IMR-90 (cell line): ENCODE measurements around the gene GKN1. TPM values are rescaled to one million over a fixed set of nuclear protein-coding genes. Genes with fewer than 3 reads are reported as not detected.
A peak's percentile ranks its signal among the peaks of the same experiment; 100 is the strongest.

Source experiments
- ATAC-seq: fragments of 200-7000 bp; cut with Tn5 transposase; 2 replicates; pipeline ENCODE4 v1.9.1; 2020; ENCODE audit warnings: low read depth, mild to moderate bottlenecking, moderate library complexity
- BruUV-seq: library from RNA; stranded (reverse); fragments of 400-500 nt; replicated peaks from 2 replicates; lab custom pipeline; 2021; lab: Mats Ljungman, UMichigan
- CTCF ChIA-PET: fragments of 300-600 bp; formaldehyde crosslinking; extraction: SDS; loops from one replicate; lab custom pipeline; 2021; ENCODE audit warnings: antibody characterized with exemption; lab: Yijun Ruan, JAX
- POLR2A ChIA-PET: fragments of 300-600 bp; sonication (Branson Sonifier 250); formaldehyde crosslinking; loops from one replicate; lab custom pipeline; 2022; ENCODE audit warnings: antibody characterized with exemption; ENCODE audit not compliant: unreplicated experiment; lab: Charles Lee
- DNase-seq: peaks from one replicate; pipeline ENCODE4 v3.0.0; 2013
- H2AFZ ChIP-seq: replicated peaks from 2 replicates; pipeline ENCODE3; 2013; ENCODE audit warnings: low read length, mild to moderate bottlenecking; ENCODE audit not compliant: poor library complexity
- H2AK5ac ChIP-seq: 2 replicates; pipeline ENCODE4 v1.6.1; 2013; ENCODE audit warnings: low read depth, low read length, inconsistent platforms
- H2AK9ac ChIP-seq: replicated peaks from 2 replicates; pipeline ENCODE3; 2013; ENCODE audit warnings: mild to moderate bottlenecking, low read depth, low read length, moderate library complexity; ENCODE audit not compliant: poor library complexity
- H2BK120ac ChIP-seq: 2 replicates; pipeline ENCODE4 v1.6.1; 2013; ENCODE audit warnings: low read depth, low read length, inconsistent platforms
- H2BK15ac ChIP-seq: 3 replicates; pipeline ENCODE4 v1.6.1; 2013; ENCODE audit warnings: low read depth, low read length, inconsistent platforms
- H2BK20ac ChIP-seq: 2 replicates; pipeline ENCODE4 v1.6.1; 2013; ENCODE audit warnings: low read depth, mild to moderate bottlenecking, inconsistent platforms, low read length, moderate library complexity
- H2BK5ac ChIP-seq: 2 replicates; pipeline ENCODE4 v1.6.1; 2013; ENCODE audit warnings: mild to moderate bottlenecking, low read depth, low read length, inconsistent platforms; ENCODE audit not compliant: poor library complexity, severe bottlenecking
- H3K14ac ChIP-seq: replicated peaks from 2 replicates; pipeline ENCODE4 v1.6.1; 2013; ENCODE audit warnings: low read depth, low read length, inconsistent platforms
- H3K18ac ChIP-seq: 2 replicates; pipeline ENCODE4 v1.6.1; 2013; ENCODE audit warnings: low read depth, low read length, control low read depth
- H3K23ac ChIP-seq: 2 replicates; pipeline ENCODE4 v1.6.1; 2013; ENCODE audit warnings: low read depth, low read length, inconsistent platforms
- H3K27ac ChIP-seq: 2 replicates; pipeline ENCODE4 v1.5.1; 2013; ENCODE audit warnings: mild to moderate bottlenecking, control low read depth, low read length; ENCODE audit not compliant: insufficient read depth
- H3K27me3 ChIP-seq: 2 replicates; pipeline ENCODE4 v1.6.1; 2013; ENCODE audit warnings: low read length; ENCODE audit not compliant: control insufficient read depth, insufficient read depth
- H3K36me3 ChIP-seq: 2 replicates; pipeline ENCODE4 v1.6.1; 2013; ENCODE audit warnings: low read length, mixed read lengths; ENCODE audit not compliant: control insufficient read depth, insufficient read depth
- H3K4ac ChIP-seq: 2 replicates; pipeline ENCODE4 v1.6.1; 2013; ENCODE audit warnings: low read depth, low read length, inconsistent platforms
- H3K4me1 ChIP-seq: 2 replicates; pipeline ENCODE4 v1.6.1; 2013; ENCODE audit warnings: low read length, mixed read lengths; ENCODE audit not compliant: control insufficient read depth, insufficient read depth
- H3K4me2 ChIP-seq: 2 replicates; pipeline ENCODE4 v1.6.1; 2013; ENCODE audit warnings: low read depth, mild to moderate bottlenecking, control low read depth, low read length, moderate library complexity
- H3K4me3 ChIP-seq: 2 replicates; pipeline ENCODE4 v1.5.1; 2013; ENCODE audit warnings: low read depth, mild to moderate bottlenecking, control low read depth, low read length, moderate library complexity; ENCODE audit not compliant: insufficient read depth
- H3K56ac ChIP-seq: 2 replicates; pipeline ENCODE4 v1.6.1; 2013; ENCODE audit warnings: low read length, inconsistent platforms; ENCODE audit not compliant: insufficient read depth; ENCODE audit errors: extremely low read depth
- H3K79me1 ChIP-seq, 2 experiments: 2 replicates each; pipeline ENCODE4 v1.6.1; 2013; ENCODE audit warnings: low read length in 2 of 2, inconsistent platforms in 1 of 2, low read depth in 1 of 2
- H3K9ac ChIP-seq: 2 replicates; pipeline ENCODE4 v1.6.1; 2013; ENCODE audit warnings: low read depth, low read length, control low read depth
- H3K9me1 ChIP-seq: 2 replicates; pipeline ENCODE4 v1.6.1; 2013; ENCODE audit warnings: low read length, inconsistent platforms; ENCODE audit not compliant: insufficient read depth
- H3K9me3 ChIP-seq: 2 replicates; pipeline ENCODE4 v1.6.1; 2013; ENCODE audit warnings: low read length; ENCODE audit not compliant: control insufficient read depth, insufficient read depth
- H4K20me1 ChIP-seq: 2 replicates; pipeline ENCODE4 v1.6.1; 2013; ENCODE audit warnings: low read length, inconsistent platforms; ENCODE audit not compliant: insufficient read depth
- H4K5ac ChIP-seq: 2 replicates; pipeline ENCODE4 v1.6.1; 2013; ENCODE audit warnings: mild to moderate bottlenecking, low read depth, low read length, control low read depth
- H4K8ac ChIP-seq, 2 experiments: 2 replicates each; pipeline ENCODE4 v1.6.1; 2013; ENCODE audit warnings: low read depth in 2 of 2, low read length in 2 of 2, control low read depth in 1 of 2, inconsistent platforms in 1 of 2
- H4K91ac ChIP-seq: 2 replicates; pipeline ENCODE4 v1.6.1; 2013; ENCODE audit warnings: low read depth, low read length, inconsistent platforms; ENCODE audit not compliant: insufficient read depth
- BHLHE40 ChIP-seq: fragments of 150-350 bp; IDR thresholded peaks from 2 replicates; pipeline ENCODE4 v1.6.1; 2016; ENCODE audit warnings: mild to moderate bottlenecking, low read depth, low read length
- CEBPB ChIP-seq: IDR thresholded peaks from 2 replicates; pipeline ENCODE4 v1.6.1; 2012; ENCODE audit warnings: low read depth, low read length, improper control_type of control experiment
- CHD1 ChIP-seq: IDR thresholded peaks from 2 replicates; pipeline ENCODE4 v1.6.1; 2012; ENCODE audit warnings: low read depth, low read length, improper control_type of control experiment
- FOS ChIP-seq: fragments of 150-350 bp; IDR thresholded peaks from 2 replicates; pipeline ENCODE4 v1.6.1; 2016; ENCODE audit warnings: low read depth, low read length
- MAFK ChIP-seq: IDR thresholded peaks from 2 replicates; pipeline ENCODE4 v1.6.1; 2012; ENCODE audit warnings: low read depth, low read length, improper control_type of control experiment
- MAZ ChIP-seq: IDR thresholded peaks from 2 replicates; pipeline ENCODE4 v1.6.1; 2012; ENCODE audit warnings: low read depth, mild to moderate bottlenecking, low read length, improper control_type of control experiment, moderate library complexity, borderline replicate concordance
- MXI1 ChIP-seq: IDR thresholded peaks from 2 replicates; pipeline ENCODE4 v1.6.1; 2012; ENCODE audit warnings: low read depth, mild to moderate bottlenecking, low read length, moderate library complexity, borderline replicate concordance
- NFE2L2 ChIP-seq: fragments of 150-350 bp; IDR thresholded peaks from 2 replicates; pipeline ENCODE4 v1.6.1; 2016; ENCODE audit warnings: low read depth, mild to moderate bottlenecking, low read length
- POLR2A ChIP-seq: IDR thresholded peaks from 2 replicates; pipeline ENCODE4 v1.6.1; 2012; ENCODE audit warnings: mild to moderate bottlenecking, low read depth, low read length
- RAD21 ChIP-seq: IDR thresholded peaks from 2 replicates; pipeline ENCODE4 v1.6.1; 2012; ENCODE audit warnings: low read length, improper control_type of control experiment
- RFX5 ChIP-seq: IDR thresholded peaks from 2 replicates; pipeline ENCODE4 v1.8.0; 2012; ENCODE audit warnings: low read depth, mild to moderate bottlenecking, low read length, moderate library complexity
- SMC3 ChIP-seq: fragments of 150-350 bp; IDR thresholded peaks from 2 replicates; pipeline ENCODE4 v1.6.1; 2016; ENCODE audit warnings: low read depth, mild to moderate bottlenecking, antibody characterized with exemption, low read length, moderate library complexity
- WGBS, 2 experiments: methylation state at CpG; one replicate each; pipeline versions ENCODE4 v1.1.5 to v1.1.7; 2013; ENCODE audit warnings: missing lambda C conversion rate in 2 of 2; ENCODE audit not compliant: insufficient read length in 1 of 2; ENCODE audit errors: extremely low coverage in 2 of 2; 5-methylcytosine and 5-hydroxymethylcytosine counted together
- dilution Hi-C: fragments of 300-500 bp; cut with HindIII; formaldehyde crosslinking; loops from one replicate; pipeline ENCODE4 v1.14.3; 2018; ENCODE audit warnings: low sequenced_read_pairs; ENCODE audit not compliant: unreplicated experiment
- in situ Hi-C: fragments of 300-500 bp; cut with MboI; formaldehyde crosslinking; loops from 3 replicates; pipeline ENCODE4 v1.14.3; 2019; ENCODE audit warnings: low sequenced_read_pairs, inconsistent platforms, mixed read lengths
- intact Hi-C: fragments of 100-400 bp; cut with micrococcal nuclease; formaldehyde crosslinking; loops from 2 replicates; pipeline ENCODE4 v1.10.0; 2022
- polyA plus RNA-seq, 3 experiments: library from polyadenylated mRNA; depleted of rRNA; stranded (reverse); fragments of >200 nt; gene quantifications; 2 replicates each; pipeline ENCODE4 v1.2.3, GENCODE V29; 2012; ENCODE audit warnings: low replicate concordance in 1 of 3
- total RNA-seq: library from RNA; depleted of rRNA; stranded (reverse); fragments of >200 nt; gene quantifications from 2 replicates; pipeline ENCODE4 v1.2.3, GENCODE V29; 2012
- TF ChIP-seq, protein P1 (sequence below): conservative IDR thresholded peaks from 2 replicates; pipeline ENCODE4 v1.5.1; 2012; ENCODE audit warnings: mild to moderate bottlenecking, low read depth, low read length, improper control_type of control experiment
- TF ChIP-seq, protein P2 (sequence below): fragments of 150-350 bp; IDR thresholded peaks from 2 replicates; pipeline ENCODE4 v1.6.1; 2016; ENCODE audit warnings: low read depth, mild to moderate bottlenecking, low read length, moderate library complexity, borderline replicate concordance
- TF ChIP-seq, protein P3 (sequence below): fragments of 150-350 bp; IDR thresholded peaks from 2 replicates; pipeline ENCODE4 v1.6.1; 2017; ENCODE audit warnings: mild to moderate bottlenecking, antibody characterized with exemption, low read length, low read depth

Gene GKN1
- total and polyA plus RNA-seq, 2 of the 4 experiments (the other 2 are of a cell fraction), result not detected

DNA sequence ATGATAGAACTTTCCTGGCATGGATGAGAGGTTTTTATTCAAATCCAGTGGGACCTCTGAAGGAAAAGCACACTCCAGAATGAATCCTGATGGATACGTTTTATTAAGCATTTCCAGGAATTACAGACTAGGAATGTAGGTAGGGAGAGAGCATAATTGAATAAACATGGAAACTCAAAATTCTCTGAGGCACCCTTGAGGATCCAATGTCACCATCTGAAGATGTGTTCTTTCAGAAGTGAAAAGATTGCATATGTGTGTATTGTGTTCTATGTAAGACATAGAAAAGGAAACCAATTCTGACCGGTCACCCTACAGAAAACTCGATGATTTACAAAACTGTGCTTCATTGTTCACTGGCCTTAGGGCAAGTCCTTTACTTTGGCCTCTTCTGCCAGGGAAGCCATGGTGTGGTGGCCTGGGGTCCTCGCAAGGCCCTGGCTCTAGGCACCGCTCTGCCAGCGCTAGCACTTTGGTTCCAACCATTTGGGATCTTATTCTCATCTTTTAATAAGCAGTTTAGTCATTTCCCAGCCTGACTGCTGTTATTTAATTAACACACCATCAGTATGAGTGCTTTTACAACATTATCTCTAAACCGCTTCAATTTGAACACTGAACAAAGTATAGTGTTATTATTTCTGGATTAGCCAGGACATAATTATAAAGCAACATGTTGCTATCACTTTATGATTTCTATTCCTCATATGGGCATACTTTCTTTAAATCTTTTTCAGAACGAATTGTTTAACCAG is 4.5 kb upstream of the GKN1 start:
- BruUV-seq, result no TSS peak
- H3K27ac ChIP-seq, result no peak overlapping the region
- TF ChIP-seq FOS (no peak), MAZ (no peak), SMC3 (no peak), NFE2L2 (no peak), POLR2A (no peak), CEBPB (no peak), CHD1 (no peak), MAFK (no peak), BHLHE40 (no peak), RFX5 (no peak), RAD21 (no peak), MXI1 (no peak)
- TF ChIP-seq, protein P1, sequence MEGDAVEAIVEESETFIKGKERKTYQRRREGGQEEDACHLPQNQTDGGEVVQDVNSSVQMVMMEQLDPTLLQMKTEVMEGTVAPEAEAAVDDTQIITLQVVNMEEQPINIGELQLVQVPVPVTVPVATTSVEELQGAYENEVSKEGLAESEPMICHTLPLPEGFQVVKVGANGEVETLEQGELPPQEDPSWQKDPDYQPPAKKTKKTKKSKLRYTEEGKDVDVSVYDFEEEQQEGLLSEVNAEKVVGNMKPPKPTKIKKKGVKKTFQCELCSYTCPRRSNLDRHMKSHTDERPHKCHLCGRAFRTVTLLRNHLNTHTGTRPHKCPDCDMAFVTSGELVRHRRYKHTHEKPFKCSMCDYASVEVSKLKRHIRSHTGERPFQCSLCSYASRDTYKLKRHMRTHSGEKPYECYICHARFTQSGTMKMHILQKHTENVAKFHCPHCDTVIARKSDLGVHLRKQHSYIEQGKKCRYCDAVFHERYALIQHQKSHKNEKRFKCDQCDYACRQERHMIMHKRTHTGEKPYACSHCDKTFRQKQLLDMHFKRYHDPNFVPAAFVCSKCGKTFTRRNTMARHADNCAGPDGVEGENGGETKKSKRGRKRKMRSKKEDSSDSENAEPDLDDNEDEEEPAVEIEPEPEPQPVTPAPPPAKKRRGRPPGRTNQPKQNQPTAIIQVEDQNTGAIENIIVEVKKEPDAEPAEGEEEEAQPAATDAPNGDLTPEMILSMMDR, result no peak
- TF ChIP-seq, protein P2, sequence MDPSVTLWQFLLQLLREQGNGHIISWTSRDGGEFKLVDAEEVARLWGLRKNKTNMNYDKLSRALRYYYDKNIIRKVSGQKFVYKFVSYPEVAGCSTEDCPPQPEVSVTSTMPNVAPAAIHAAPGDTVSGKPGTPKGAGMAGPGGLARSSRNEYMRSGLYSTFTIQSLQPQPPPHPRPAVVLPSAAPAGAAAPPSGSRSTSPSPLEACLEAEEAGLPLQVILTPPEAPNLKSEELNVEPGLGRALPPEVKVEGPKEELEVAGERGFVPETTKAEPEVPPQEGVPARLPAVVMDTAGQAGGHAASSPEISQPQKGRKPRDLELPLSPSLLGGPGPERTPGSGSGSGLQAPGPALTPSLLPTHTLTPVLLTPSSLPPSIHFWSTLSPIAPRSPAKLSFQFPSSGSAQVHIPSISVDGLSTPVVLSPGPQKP, result no peak
- TF ChIP-seq, protein P3, sequence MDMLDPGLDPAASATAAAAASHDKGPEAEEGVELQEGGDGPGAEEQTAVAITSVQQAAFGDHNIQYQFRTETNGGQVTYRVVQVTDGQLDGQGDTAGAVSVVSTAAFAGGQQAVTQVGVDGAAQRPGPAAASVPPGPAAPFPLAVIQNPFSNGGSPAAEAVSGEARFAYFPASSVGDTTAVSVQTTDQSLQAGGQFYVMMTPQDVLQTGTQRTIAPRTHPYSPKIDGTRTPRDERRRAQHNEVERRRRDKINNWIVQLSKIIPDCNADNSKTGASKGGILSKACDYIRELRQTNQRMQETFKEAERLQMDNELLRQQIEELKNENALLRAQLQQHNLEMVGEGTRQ, result no peak

More for the DNA sequence above, 4.5 kb upstream of the GKN1 start:
- Histone ChIP-seq H3K9me3 (no peaks in the 10 kb centered on the region), H2BK15ac (peak overlapping the region; percentile 74; the same call in 2 of the 3 replicates), H2BK20ac (peak overlapping the region; percentile 75), H2AK5ac (peak overlapping the region; percentile 92), H3K14ac (peak overlapping the region; percentile 91), H3K56ac (no peak overlapping the region), H3K36me3 (no peaks in the 10 kb centered on the region), H3K9ac (no peak overlapping the region), H3K4me3 (no peak overlapping the region), H3K18ac (peak overlapping the region; percentile 5), H3K9me1 (peaks cover 15% of the 10 kb centered on the region), H3K27me3 (no peaks in the 10 kb centered on the region), H4K5ac (no peak overlapping the region), H4K91ac (peak overlapping the region; percentile 66), H4K8ac (no peak overlapping the region), H2AK9ac (no peak overlapping the region), H3K79me1 (peaks cover 0 to 3% of the 10 kb centered on the region in 2 experiments; a peak in 1 of 4 replicates), H2BK120ac (peak overlapping the region; percentile 82), H3K4me1 (peaks cover 13% of the 10 kb centered on the region), H3K4me2 (no peak overlapping the region), H3K23ac (peak overlapping the region; percentile 65; the same call in 1 of the 2 replicates), H2AFZ (peak overlapping the region; percentile 26), H4K20me1 (no peaks in the 10 kb centered on the region), H3K4ac (peak overlapping the region; percentile 80), H2BK5ac (no peak overlapping the region)
- intact Hi-C loops (no loop called here), in situ Hi-C loops (no loop called here), dilution Hi-C loops (no loop called here)
- CTCF ChIA-PET, result no interaction called here
- WGBS, 2 experiments, result no CpG with 5 or more reads among the region's 8 CpGs
- ATAC-seq, result no peak
- DNase-seq, result no peak
- POLR2A ChIA-PET, result no interaction called here
